K562 (cell line): Measurements from ENCODE around the gene UTS2R. TPM values are rescaled to one million over a fixed set of nuclear protein-coding genes. Genes with fewer than 3 reads are reported as not detected.
A peak's percentile ranks its signal among the peaks of the same experiment; 100 is the strongest.

Experiments
- DLX4 ChIP-seq: fragments of 250-450 bp; sonication (Bioruptor Pico); IDR thresholded peaks from 2 replicates; pipeline ENCODE4 v1.6.1; 2021; ENCODE audit warnings: mild to moderate bottlenecking
- DNMT1 ChIP-seq: fragments of 450-650 bp; IDR thresholded peaks from 2 replicates; pipeline ENCODE4 v1.6.1; 2016; ENCODE audit warnings: antibody characterized with exemption, mild to moderate bottlenecking
- ELF4 ChIP-seq: fragments of 450-650 bp; formaldehyde crosslinking; IDR thresholded peaks from 2 replicates; pipeline ENCODE4 v1.4.0; 2022; ENCODE audit warnings: missing genetic modification characterization
- L3MBTL2 ChIP-seq: fragments of 450-650 bp; IDR thresholded peaks from 2 replicates; pipeline ENCODE4 v1.6.1; 2016; ENCODE audit warnings: mild to moderate bottlenecking, moderate library complexity
- MAX ChIP-seq: sonication (generic); formaldehyde crosslinking; IDR thresholded peaks from 2 replicates; pipeline ENCODE4 v1.9.0; 2022; ENCODE audit warnings: mild to moderate bottlenecking, missing genetic modification reagents
- MCM5 ChIP-seq: fragments of 450-650 bp; IDR thresholded peaks from 2 replicates; pipeline ENCODE4 v1.6.1; 2016; ENCODE audit warnings: low read depth
- NCOA6 ChIP-seq: fragments of 450-650 bp; IDR thresholded peaks from 2 replicates; pipeline ENCODE4 v1.6.1; 2017; ENCODE audit warnings: mild to moderate bottlenecking
- NFE2 ChIP-seq: IDR thresholded peaks from 2 replicates; pipeline ENCODE4 v1.6.1; 2014; ENCODE audit warnings: antibody characterized with exemption, low read depth
- PREB ChIP-seq: sonication (generic); formaldehyde crosslinking; IDR thresholded peaks from 2 replicates; pipeline ENCODE4 v1.8.1; 2023; ENCODE audit warnings: mild to moderate bottlenecking, missing genetic modification reagents
- SFPQ ChIP-seq: fragments of 200-400 bp; formaldehyde crosslinking; IDR thresholded peaks from 2 replicates; pipeline ENCODE4 v1.6.1; 2017; ENCODE audit warnings: mild to moderate bottlenecking, low read depth, low read length, moderate library complexity
- SMAD1 ChIP-seq: fragments of 150-350 bp; IDR thresholded peaks from 2 replicates; pipeline ENCODE4 v1.6.1; 2014; ENCODE audit warnings: low read length, low read depth; ENCODE audit not compliant: partially characterized antibody
- SMARCE1 ChIP-seq: fragments of 450-650 bp; IDR thresholded peaks from 2 replicates; pipeline ENCODE4 v1.7.1; 2016; ENCODE audit warnings: mild to moderate bottlenecking
- SP1 ChIP-seq: sonication (generic); formaldehyde crosslinking; IDR thresholded peaks from 2 replicates; pipeline ENCODE4 v1.8.1; 2022; ENCODE audit warnings: mild to moderate bottlenecking, missing genetic modification reagents
- TAF1 ChIP-seq: IDR thresholded peaks from 2 replicates; pipeline ENCODE4 v1.6.1; 2011; ENCODE audit warnings: mild to moderate bottlenecking, low read length, moderate library complexity; ENCODE audit not compliant: insufficient read depth, control insufficient read depth, severe bottlenecking; ENCODE audit errors: extremely low read depth
- TAF15 ChIP-seq: fragments of 200-400 bp; formaldehyde crosslinking; IDR thresholded peaks from 2 replicates; pipeline ENCODE4 v1.6.1; 2017; ENCODE audit warnings: mild to moderate bottlenecking, low read depth, low read length, moderate library complexity
- TARDBP ChIP-seq: fragments of 450-650 bp; IDR thresholded peaks from 2 replicates; pipeline ENCODE4 v1.6.1; 2016
- TFAP4 ChIP-seq: sonication (generic); formaldehyde crosslinking; IDR thresholded peaks from 2 replicates; pipeline ENCODE4 v1.8.0; 2022; ENCODE audit warnings: missing genetic modification reagents, mild to moderate bottlenecking, moderate library complexity, borderline replicate concordance
- ZBED1 ChIP-seq: IDR thresholded peaks from 2 replicates; pipeline ENCODE4 v1.6.1; 2014
- ZFP30 ChIP-seq: fragments of 250-450 bp; sonication (Bioruptor Pico); IDR thresholded peaks from 2 replicates; pipeline ENCODE4 v1.8.0; 2022; ENCODE audit warnings: moderate library complexity, mild to moderate bottlenecking, inconsistent platforms, borderline replicate concordance
- ZKSCAN8 ChIP-seq: fragments of 200-800 bp; sonication (Bioruptor generic); IDR thresholded peaks from 2 replicates; pipeline ENCODE4 v1.6.1; 2016; ENCODE audit warnings: missing genetic modification characterization, missing compliant biosample characterization
- ZNF146 ChIP-seq: IDR thresholded peaks from one replicate; pipeline ENCODE4 v1.6.1; 2018; ENCODE audit warnings: missing compliant biosample characterization; ENCODE audit not compliant: unreplicated experiment
- ZNF212 ChIP-seq: fragments of 450-650 bp; formaldehyde crosslinking; IDR thresholded peaks from 2 replicates; pipeline ENCODE4 v1.4.0; 2020; ENCODE audit warnings: mild to moderate bottlenecking
- ZNF280B ChIP-seq: fragments of 250-450 bp; sonication (Bioruptor Pico); IDR thresholded peaks from 2 replicates; pipeline ENCODE4 v1.5.1; 2021; ENCODE audit warnings: mild to moderate bottlenecking
- ZNF316 ChIP-seq: fragments of 450-650 bp; IDR thresholded peaks from 2 replicates; pipeline ENCODE4 v1.6.1; 2016
- polyA plus RNA-seq, 8 experiments: library from polyadenylated mRNA; depleted of rRNA in 4 of 8; stranded (reverse) in 5 of 8; unstranded in 3 of 8; fragments of >200 nt; fragmentation: Nextera tagmentation in 2 of 8; fragmentation: Illumina TruSeq in 1 of 8; extraction: Ambion mirVana in 2 of 8; extraction: Trizol in 1 of 8; gene quantifications; 2 replicates each; pipeline versions ENCODE4 v1.2.1 to v1.2.3, GENCODE V29; 2011 to 2014; ENCODE audit warnings: inconsistent platforms in 1 of 8, missing spikeins in 1 of 8
- total RNA-seq, 7 experiments: library from RNA; depleted of rRNA in 6 of 7; stranded (reverse); fragments of >200 nt in 6 of 7; fragmentation: Illumina TruSeq in 2 of 7; extraction: Trizol in 2 of 7; gene quantifications; 2 replicates each; pipeline versions ENCODE4 v1.2.1 to v1.2.3, GENCODE V29; 2011 to 2021; ENCODE audit warnings: low replicate concordance in 1 of 7

The UTS2R gene
- total and polyA plus RNA-seq, 9 of the 15 experiments (the other 6 are each of a cell fraction or from before 2014, with no cell fraction given): 0.22 TPM; not detected in 8

- no peak for TF ChIP-seq ZNF146
- TF ChIP-seq TAF1: no peak
- TF ChIP-seq MCM5: no peak
- no peak for TF ChIP-seq ZFP30 (CRISPR knock-in tag)
- no peak for TF ChIP-seq TAF15
- peak; percentile 91 for TF ChIP-seq TFAP4 (CRISPR knock-in tag)
- TF ChIP-seq PREB: no peak
- no peak for TF ChIP-seq ELF4 (CRISPR knock-in tag)
- TF ChIP-seq ZNF316: no peak
- TF ChIP-seq ZBED1: no peak
- TF ChIP-seq DLX4 (CRISPR knock-in tag): no peak
- no peak for TF ChIP-seq NFE2
- TF ChIP-seq ZNF280B (CRISPR knock-in tag): no peak
- no peak for TF ChIP-seq SMAD1
- TF ChIP-seq ZKSCAN8: no peak
- peak; percentile 81 for TF ChIP-seq MAX (CRISPR knock-in tag)
- TF ChIP-seq NCOA6: peak; percentile 61; the same call in 1 of the 2 replicates
- no peak for TF ChIP-seq SFPQ
- TF ChIP-seq TARDBP: peak; percentile 49; the same call in 1 of the 2 replicates
- TF ChIP-seq SP1: peak; percentile 56; the same call in 1 of the 2 replicates
- peak; percentile 76 for TF ChIP-seq L3MBTL2
- TF ChIP-seq ZNF212 (CRISPR knock-in tag): no peak
- TF ChIP-seq SMARCE1: no peak
- TF ChIP-seq DNMT1: no peak
These were observed 43.1 kb downstream of the UTS2R start (continued) for GRCh38 chr17:82414548-82415281.
